ENCODE results near the gene CDYL2.

DNA sequence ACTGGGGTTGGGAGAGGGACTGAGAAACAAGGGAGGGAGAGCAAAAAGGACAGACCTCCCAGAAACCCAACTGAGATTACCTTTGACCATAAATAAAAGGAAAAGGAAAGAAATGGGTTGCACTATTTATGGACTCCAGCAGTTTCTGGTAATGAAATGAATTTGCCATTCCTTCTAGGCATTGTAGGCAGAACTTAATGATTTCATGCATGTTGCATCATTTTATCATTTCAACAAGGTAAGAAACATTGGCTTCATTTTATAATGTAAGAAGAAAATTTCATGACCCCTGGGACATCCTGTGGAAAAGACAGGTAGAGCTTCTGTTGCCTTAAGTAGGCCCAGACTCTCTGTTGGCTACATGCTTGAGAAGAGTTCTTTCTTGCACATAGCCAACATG is 8.2 kb upstream of the CDYL2 start:
- TF ChIP-seq, protein P1, sequence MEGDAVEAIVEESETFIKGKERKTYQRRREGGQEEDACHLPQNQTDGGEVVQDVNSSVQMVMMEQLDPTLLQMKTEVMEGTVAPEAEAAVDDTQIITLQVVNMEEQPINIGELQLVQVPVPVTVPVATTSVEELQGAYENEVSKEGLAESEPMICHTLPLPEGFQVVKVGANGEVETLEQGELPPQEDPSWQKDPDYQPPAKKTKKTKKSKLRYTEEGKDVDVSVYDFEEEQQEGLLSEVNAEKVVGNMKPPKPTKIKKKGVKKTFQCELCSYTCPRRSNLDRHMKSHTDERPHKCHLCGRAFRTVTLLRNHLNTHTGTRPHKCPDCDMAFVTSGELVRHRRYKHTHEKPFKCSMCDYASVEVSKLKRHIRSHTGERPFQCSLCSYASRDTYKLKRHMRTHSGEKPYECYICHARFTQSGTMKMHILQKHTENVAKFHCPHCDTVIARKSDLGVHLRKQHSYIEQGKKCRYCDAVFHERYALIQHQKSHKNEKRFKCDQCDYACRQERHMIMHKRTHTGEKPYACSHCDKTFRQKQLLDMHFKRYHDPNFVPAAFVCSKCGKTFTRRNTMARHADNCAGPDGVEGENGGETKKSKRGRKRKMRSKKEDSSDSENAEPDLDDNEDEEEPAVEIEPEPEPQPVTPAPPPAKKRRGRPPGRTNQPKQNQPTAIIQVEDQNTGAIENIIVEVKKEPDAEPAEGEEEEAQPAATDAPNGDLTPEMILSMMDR (IDR thresholded peaks at IDR 0.05), result no peak
- no peak for TF ChIP-seq POLR2A (IDR thresholded peaks at IDR 0.05)
